Amniotic stem cell (primary cell): Measurements from ENCODE around the gene INSIG1.

Experiments used
- DNase-seq: peaks from one replicate; lab custom pipeline; 2025; lab: John Stamatoyannopoulos, UW

Gene INSIG1

GRCh38 chr7:155266440-155266839, 31.2 kb upstream of the INSIG1 start:
- no peak for DNase-seq

GRCh38 chr7:155267023-155267422, 30.7 kb upstream of the INSIG1 start:
- no peak for DNase-seq

- no peak for DNase-seq
Measured at GRCh38 chr7:155267436-155267835, 30.2 kb upstream of the INSIG1 start.

GRCh38 chr7:155268211-155268610, 29.5 kb upstream of the INSIG1 start:
- DNase-seq = no peak

GRCh38 chr7:155268921-155269650, 28.6 kb upstream of the INSIG1 start:
- no peak for DNase-seq

GRCh38 chr7:155269766-155270585, 27.7 kb upstream of the INSIG1 start:
- DNase-seq = no peak

GRCh38 chr7:155270861-155271260, 26.8 kb upstream of the INSIG1 start:
- DNase-seq = no peak

- DNase-seq = no peak
Measured at GRCh38 chr7:155274633-155275355, 22.9 kb upstream of the INSIG1 start.

GRCh38 chr7:155276042-155276799, 21.5 kb upstream of the INSIG1 start:
- DNase-seq = no peak

GRCh38 chr7:155276800-155277375, 20.8 kb upstream of the INSIG1 start:
- no peak for DNase-seq

- DNase-seq = no peak
Measured at GRCh38 chr7:155277385-155277994, 20.2 kb upstream of the INSIG1 start.

- DNase-seq = no peak
Measured at GRCh38 chr7:155278921-155279320, 18.8 kb upstream of the INSIG1 start.

- DNase-seq = no peak
Measured at GRCh38 chr7:155279787-155280445, 17.8 kb upstream of the INSIG1 start.

GRCh38 chr7:155280446-155281397, 17.0 kb upstream of the INSIG1 start:
- DNase-seq = no peak

GRCh38 chr7:155281398-155281969, 16.2 kb upstream of the INSIG1 start:
- no peak for DNase-seq

GRCh38 chr7:155282671-155283070, 15.0 kb upstream of the INSIG1 start:
- no peak for DNase-seq

- no peak for DNase-seq
Measured at GRCh38 chr7:155283565-155284194, 14.0 kb upstream of the INSIG1 start.

- no peak for DNase-seq
Measured at GRCh38 chr7:155284496-155285274, 13.0 kb upstream of the INSIG1 start.
